Ovary (tissue), 3 donors: ENCODE results near the gene FAM20C.

Experiments used
- EP300 ChIP-seq: sonication (generic); formaldehyde crosslinking; IDR thresholded peaks from one replicate; pipeline ENCODE4 v1.6.1; 2017; ENCODE audit warnings: antibody characterized with exemption
- TF ChIP-seq, protein P1 (sequence below), 3 donors: fragments of 450-650 bp in 2 of 3; fragments of 200-600 bp in 1 of 3; IDR thresholded peaks; one replicate each; pipeline versions ENCODE4 v1.5.1 to v1.8.0; 2016 to 2022; ENCODE audit warnings: antibody characterized with exemption in 3 of 3, mild to moderate bottlenecking in 1 of 3
- donor health status: DM: no; HTN: no; CAD: no.

DNA sequence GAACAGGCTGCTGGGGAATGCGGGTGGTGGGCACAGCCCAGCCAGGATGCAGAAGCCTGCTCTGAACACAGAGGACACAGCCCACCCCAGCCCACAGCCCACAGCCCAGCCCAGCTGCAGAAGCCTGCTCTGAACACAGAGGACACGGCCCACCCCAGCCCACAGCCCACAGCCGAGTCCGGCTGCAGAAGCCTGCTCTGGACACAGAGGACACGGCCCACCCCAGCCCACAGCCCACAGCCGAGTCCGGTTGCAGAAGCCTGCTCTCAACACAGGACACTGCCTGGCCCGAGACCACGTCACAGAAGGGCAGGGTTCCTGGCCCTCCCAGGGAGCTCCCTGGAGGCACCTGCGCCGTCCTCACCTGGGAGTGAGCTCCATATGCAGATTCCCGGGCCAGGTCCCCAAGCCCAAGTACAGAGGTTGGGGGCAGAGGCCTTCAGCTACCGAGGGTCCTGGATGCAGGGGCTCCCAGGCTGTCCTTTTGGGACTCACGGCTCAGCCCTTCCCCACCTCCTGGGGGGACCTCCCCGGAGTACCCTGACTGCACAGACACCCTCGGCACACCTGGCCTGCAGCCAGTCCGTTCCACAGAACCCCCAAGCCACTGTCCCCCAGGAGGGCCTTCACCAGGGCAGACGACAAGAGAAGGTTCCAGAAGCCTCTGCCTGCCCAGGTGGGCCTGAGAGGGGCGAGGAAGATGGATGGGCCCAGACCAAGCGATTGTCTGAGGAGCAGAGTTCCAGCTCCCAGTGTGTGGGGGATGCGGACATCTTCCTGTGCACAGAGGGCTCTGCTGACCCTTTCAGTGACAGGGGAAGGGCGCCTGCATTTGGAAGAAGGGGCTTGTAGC lies 73.9 kb downstream of the FAM20C start:
- TF ChIP-seq, protein P1, sequence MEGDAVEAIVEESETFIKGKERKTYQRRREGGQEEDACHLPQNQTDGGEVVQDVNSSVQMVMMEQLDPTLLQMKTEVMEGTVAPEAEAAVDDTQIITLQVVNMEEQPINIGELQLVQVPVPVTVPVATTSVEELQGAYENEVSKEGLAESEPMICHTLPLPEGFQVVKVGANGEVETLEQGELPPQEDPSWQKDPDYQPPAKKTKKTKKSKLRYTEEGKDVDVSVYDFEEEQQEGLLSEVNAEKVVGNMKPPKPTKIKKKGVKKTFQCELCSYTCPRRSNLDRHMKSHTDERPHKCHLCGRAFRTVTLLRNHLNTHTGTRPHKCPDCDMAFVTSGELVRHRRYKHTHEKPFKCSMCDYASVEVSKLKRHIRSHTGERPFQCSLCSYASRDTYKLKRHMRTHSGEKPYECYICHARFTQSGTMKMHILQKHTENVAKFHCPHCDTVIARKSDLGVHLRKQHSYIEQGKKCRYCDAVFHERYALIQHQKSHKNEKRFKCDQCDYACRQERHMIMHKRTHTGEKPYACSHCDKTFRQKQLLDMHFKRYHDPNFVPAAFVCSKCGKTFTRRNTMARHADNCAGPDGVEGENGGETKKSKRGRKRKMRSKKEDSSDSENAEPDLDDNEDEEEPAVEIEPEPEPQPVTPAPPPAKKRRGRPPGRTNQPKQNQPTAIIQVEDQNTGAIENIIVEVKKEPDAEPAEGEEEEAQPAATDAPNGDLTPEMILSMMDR (IDR thresholded peaks at IDR 0.05): no peak
- no peak for TF ChIP-seq EP300
